Gastroesophageal sphincter (tissue), 4 donors: ENCODE data around the gene FAHD1. TPM values are rescaled to one million over a fixed set of nuclear protein-coding genes. Genes with fewer than 3 reads are reported as not detected.

ENCODE experiments used
- ATAC-seq: fragments of 150-250 bp; one replicate; pipeline ENCODE4 v1.9.1; 2016; ENCODE audit warnings: mild to moderate bottlenecking, moderate library complexity
- H3K27ac ChIP-seq, 4 donors: fragments of 200-600 bp; sonication (generic) in 3 of 4; 1 replicate in 3 of 4; 2 replicates in 1 of 4; pipeline ENCODE4 v1.5.1; 2016 to 2019
- H3K27me3 ChIP-seq: fragments of 200-600 bp; sonication (generic); one replicate; pipeline ENCODE4 v1.5.1; 2019
- H3K36me3 ChIP-seq, 2 donors: fragments of 200-600 bp; sonication (generic); one replicate each; pipeline ENCODE4 v1.5.1; 2019; ENCODE audit warnings: control low read depth in 1 of 2
- H3K4me1 ChIP-seq, 3 donors: fragments of 200-600 bp; sonication (generic); 1 replicate in 2 of 3; 2 replicates in 1 of 3; pipeline ENCODE4 v1.5.1; 2016 to 2019; ENCODE audit warnings: control low read depth in 2 of 3
- H3K4me3 ChIP-seq, 2 donors: fragments of 200-600 bp; sonication (generic); one replicate each; pipeline ENCODE4 v1.5.1; 2019; ENCODE audit warnings: mild to moderate bottlenecking in 1 of 2, moderate library complexity in 1 of 2
- H3K9me3 ChIP-seq, 3 donors: fragments of 200-600 bp; sonication (generic); one replicate each; pipeline ENCODE4 v1.5.1; 2017 to 2019; ENCODE audit warnings: control low read depth in 2 of 3
- EP300 ChIP-seq: sonication (generic); formaldehyde crosslinking; IDR thresholded peaks from one replicate; pipeline ENCODE4 v1.6.1; 2017; ENCODE audit warnings: antibody characterized with exemption, mild to moderate bottlenecking
- POLR2A ChIP-seq, 2 donors: fragments of 450-650 bp; IDR thresholded peaks; one replicate each; pipeline ENCODE4 v1.6.1; 2017; ENCODE audit warnings: antibody characterized with exemption in 2 of 2, mild to moderate bottlenecking in 2 of 2, moderate library complexity in 1 of 2
- POLR2AphosphoS5 ChIP-seq: sonication (generic); formaldehyde crosslinking; IDR thresholded peaks from one replicate; pipeline ENCODE4 v1.6.1; 2017; ENCODE audit warnings: antibody characterized with exemption
- WGBS, 2 donors: methylation state at CpG; one replicate each; pipeline ENCODE4 v1.1.5; 2018; ENCODE audit warnings: low coverage in 1 of 2; 5-methylcytosine and 5-hydroxymethylcytosine counted together
- total RNA-seq, 4 donors: library from RNA; depleted of rRNA; stranded (reverse); fragments of >200 nt; gene quantifications; one replicate each; pipeline ENCODE4 v1.1.0, GENCODE V29; 2016
- TF ChIP-seq, protein P1 (sequence below), 4 experiments: fragments of 200-600 bp in 2 of 4; fragments of 450-650 bp in 2 of 4; sonication (generic) in 1 of 4; IDR thresholded peaks; one replicate each; pipeline ENCODE4 v1.5.1; 2017 to 2019; ENCODE audit warnings: antibody characterized with exemption in 4 of 4, mild to moderate bottlenecking in 2 of 4, moderate library complexity in 2 of 4

FAHD1 gene
- total RNA-seq, 4 donors from 2014 or later: 22.9 to 44.0 (median 30.2) TPM

DNA sequence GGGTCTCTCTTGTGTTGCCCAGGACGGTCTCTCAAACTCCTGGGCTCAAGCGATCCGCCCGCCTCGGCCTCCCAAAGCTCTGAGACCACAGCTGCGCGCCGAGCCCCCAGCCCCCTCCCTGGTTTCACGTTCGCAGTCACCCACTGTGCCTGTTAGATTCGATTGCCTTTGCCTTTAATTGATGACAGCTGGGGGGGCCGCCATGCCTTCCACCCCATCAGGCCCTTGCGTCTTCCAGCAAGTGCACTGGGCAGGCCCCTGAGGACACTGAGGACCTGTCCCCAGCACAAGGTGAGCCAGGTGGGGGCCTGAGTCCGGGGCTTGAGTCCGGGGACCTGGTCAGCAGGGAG lies 36.8 kb upstream of the FAHD1 start:
- no peak overlapping the region for H3K27ac ChIP-seq
- ATAC-seq: no peak
- no peak overlapping the region for H3K4me3 ChIP-seq
- H3K9me3 ChIP-seq: no peaks in the 10 kb centered on the region
- TF ChIP-seq POLR2A (IDR thresholded peaks at IDR 0.05) (no peak), EP300 (no peak), POLR2AphosphoS5 (no peak)
- TF ChIP-seq, protein P1, sequence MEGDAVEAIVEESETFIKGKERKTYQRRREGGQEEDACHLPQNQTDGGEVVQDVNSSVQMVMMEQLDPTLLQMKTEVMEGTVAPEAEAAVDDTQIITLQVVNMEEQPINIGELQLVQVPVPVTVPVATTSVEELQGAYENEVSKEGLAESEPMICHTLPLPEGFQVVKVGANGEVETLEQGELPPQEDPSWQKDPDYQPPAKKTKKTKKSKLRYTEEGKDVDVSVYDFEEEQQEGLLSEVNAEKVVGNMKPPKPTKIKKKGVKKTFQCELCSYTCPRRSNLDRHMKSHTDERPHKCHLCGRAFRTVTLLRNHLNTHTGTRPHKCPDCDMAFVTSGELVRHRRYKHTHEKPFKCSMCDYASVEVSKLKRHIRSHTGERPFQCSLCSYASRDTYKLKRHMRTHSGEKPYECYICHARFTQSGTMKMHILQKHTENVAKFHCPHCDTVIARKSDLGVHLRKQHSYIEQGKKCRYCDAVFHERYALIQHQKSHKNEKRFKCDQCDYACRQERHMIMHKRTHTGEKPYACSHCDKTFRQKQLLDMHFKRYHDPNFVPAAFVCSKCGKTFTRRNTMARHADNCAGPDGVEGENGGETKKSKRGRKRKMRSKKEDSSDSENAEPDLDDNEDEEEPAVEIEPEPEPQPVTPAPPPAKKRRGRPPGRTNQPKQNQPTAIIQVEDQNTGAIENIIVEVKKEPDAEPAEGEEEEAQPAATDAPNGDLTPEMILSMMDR (IDR thresholded peaks at IDR 0.05): no peak
- peaks cover 0 to 74% of the 10 kb centered on the region in 2 donors for H3K36me3 ChIP-seq
- 100% methylated on average over 5 of the region's 15 CpGs; no CpG with 5 or more reads in 1 of the 2 donors for WGBS, 2 donors
- H3K4me1 ChIP-seq: peaks cover 0 to 26% (median 2%) of the 10 kb centered on the region in 3 donors
- no peaks in the 10 kb centered on the region for H3K27me3 ChIP-seq

DNA sequence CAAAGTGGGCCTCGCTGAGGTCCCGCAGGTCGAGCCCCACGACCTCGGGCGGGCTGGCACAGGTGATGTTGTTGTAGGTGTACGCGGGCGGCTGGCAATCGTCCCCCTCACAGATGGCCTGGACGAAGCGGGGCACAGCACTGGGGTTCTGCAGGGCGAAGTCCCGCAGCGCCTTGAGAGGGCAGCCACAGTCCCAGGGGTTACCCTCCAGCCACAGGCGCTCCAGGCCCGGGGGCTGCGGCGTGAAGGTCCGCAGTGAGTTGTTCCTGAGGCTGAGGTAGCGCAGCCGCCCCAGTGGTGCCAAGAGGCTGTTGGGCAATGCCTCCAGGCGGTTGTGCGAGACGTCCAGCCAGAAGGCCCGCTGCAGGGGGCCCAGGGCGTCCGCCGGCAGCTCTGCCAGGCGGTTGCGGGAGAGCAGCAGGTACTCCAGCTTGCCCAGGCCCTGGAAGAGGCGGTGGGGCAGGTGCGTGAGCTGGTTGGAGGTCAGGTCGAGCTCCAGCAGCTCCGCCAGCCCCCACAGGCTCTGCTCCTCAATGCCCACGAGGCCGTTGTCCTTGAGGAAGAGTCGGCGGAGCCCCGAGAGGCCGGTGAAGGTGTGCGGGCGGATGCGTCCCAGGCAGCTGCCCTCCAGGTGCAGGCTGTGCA lies 36.3 kb upstream of the FAHD1 start:
- 84% methylated on average over 12 of the region's 44 CpGs; no CpG with 5 or more reads in 1 of the 2 donors for WGBS, 2 donors
- Histone ChIP-seq H3K9me3 (no peaks in the 10 kb centered on the region), H3K36me3 (peaks cover 0 to 69% of the 10 kb centered on the region in 2 donors)

DNA sequence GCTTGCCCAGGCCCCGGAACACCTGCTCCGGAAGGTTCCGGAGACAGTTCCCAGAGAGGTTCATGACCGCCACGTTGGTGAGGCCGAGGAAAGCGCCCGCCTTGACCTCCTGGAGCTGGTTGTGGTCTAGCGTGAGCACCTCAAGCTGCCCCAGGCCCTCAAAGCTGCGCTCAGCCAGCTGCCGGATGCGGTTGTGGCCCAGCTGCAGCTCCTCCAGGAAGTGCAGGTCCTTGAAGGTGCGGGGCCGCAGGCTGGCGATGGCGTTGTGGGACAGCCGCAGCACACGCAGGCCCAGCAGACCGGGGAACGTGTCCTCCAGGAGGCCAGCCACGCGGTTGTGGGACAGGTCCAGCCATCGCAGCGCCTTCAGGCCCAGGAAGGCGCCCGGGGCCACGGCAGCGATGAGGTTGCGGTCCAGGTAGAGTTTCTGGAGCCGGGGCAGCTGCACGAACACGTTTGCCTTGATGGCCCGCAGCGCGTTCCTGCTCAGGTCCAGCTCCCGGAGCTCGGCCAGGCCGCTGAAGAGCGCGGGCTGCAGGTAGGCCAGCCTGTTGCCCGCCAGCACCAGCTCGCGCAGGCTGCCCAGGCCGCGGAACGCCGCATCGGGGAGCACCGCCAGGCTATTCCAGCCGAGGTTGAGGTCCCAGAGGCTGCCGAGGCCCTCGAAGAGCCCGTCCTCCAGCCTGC lies 35.6 kb upstream of the FAHD1 start:
- 100% methylated on average over 2 of the region's 53 CpGs; no CpG with 5 or more reads in 1 of the 2 donors for WGBS, 2 donors
- Histone ChIP-seq H3K36me3 (peaks cover 0 to 63% of the 10 kb centered on the region in 2 donors), H3K27me3 (no peaks in the 10 kb centered on the region), H3K4me3 (no peak overlapping the region), H3K27ac (no peak overlapping the region), H3K9me3 (no peaks in the 10 kb centered on the region), H3K4me1 (peaks cover 0 to 15% (median 0%) of the 10 kb centered on the region in 3 donors)
- TF ChIP-seq, protein P1 (IDR thresholded peaks at IDR 0.05): no peak
- no peak for TF ChIP-seq POLR2A (IDR thresholded peaks at IDR 0.05)
- no peak for TF ChIP-seq POLR2AphosphoS5
- TF ChIP-seq EP300: no peak
- no peak for ATAC-seq

More for the DNA sequence above, 36.3 kb upstream of the FAHD1 start:
- ATAC-seq: no peak
- Histone ChIP-seq H3K4me3 (no peak overlapping the region), H3K27ac (no peak overlapping the region), H3K4me1 (peaks cover 0 to 21% (median 0%) of the 10 kb centered on the region in 3 donors), H3K27me3 (no peaks in the 10 kb centered on the region)
- TF ChIP-seq, protein P1 (IDR thresholded peaks at IDR 0.05): no peak
- no peak for TF ChIP-seq EP300
- no peak for TF ChIP-seq POLR2A (IDR thresholded peaks at IDR 0.05)
- TF ChIP-seq POLR2AphosphoS5: no peak

DNA sequence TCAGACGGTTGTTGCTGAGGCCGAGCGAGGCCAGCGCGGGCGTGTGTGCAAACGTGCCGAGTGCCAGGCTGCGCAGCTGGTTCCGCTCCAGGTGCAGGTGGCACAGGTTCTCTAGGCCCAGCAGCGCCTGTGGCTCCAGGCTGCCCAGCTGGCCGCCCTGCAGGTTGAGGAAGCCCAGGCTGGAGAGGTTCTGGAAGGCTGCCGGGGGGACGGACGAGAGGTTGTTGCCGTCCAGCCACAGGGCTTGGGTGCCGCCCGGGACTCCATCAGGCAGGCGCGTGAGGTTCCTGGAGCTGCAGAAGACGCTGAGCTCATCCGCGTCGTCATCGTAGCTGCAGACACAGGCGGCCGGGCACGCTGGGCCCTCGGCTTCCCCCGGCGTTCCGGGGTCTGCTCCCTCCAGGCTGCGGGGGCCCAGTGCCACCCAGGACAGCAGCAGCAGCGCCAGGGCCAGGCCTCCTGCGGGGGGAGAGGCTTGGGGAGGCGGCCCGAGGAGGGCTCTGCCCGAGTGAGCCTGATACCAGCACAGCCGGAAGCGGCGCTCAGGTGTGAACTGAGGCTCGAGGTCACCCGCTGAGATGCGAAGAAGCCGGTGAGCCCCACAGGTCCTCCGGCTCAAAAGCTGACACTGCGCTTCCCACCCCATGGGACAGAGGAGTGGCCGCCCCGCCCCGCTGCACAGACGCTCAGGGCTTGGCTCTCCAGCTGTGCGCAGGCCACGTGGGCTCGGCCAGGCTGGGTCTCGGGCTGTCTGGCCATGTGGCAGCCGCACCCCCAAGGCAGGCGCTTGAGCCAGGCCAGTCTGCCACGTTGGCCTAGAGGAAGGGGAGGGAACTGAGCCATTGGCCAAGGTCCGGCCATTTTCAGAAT lies 34.8 kb upstream of the FAHD1 start:
- Histone ChIP-seq H3K27ac (no peak overlapping the region), H3K4me3 (no peak overlapping the region), H3K4me1 (peaks cover 0 to 7% (median 0%) of the 10 kb centered on the region in 3 donors), H3K36me3 (peaks cover 0 to 55% of the 10 kb centered on the region in 2 donors), H3K9me3 (no peaks in the 10 kb centered on the region), H3K27me3 (no peaks in the 10 kb centered on the region)
- no CpG with 5 or more reads among the region's 59 CpGs for WGBS, 2 donors
- TF ChIP-seq, protein P1 (IDR thresholded peaks at IDR 0.05): no peak
- no peak for TF ChIP-seq EP300
- no peak for TF ChIP-seq POLR2AphosphoS5
- no peak for TF ChIP-seq POLR2A (IDR thresholded peaks at IDR 0.05)
- ATAC-seq: no peak
